Activated naive CD4-positive, alpha-beta T cell treated with Interleukin-2 at 50 U/mL for 16 hours (primary cell): ENCODE data around the gene NTHL1.

Source experiments
- DNase-seq: peaks from one replicate; pipeline ENCODE4 v3.0.0-alpha.2; 2020

NTHL1 gene

DNA sequence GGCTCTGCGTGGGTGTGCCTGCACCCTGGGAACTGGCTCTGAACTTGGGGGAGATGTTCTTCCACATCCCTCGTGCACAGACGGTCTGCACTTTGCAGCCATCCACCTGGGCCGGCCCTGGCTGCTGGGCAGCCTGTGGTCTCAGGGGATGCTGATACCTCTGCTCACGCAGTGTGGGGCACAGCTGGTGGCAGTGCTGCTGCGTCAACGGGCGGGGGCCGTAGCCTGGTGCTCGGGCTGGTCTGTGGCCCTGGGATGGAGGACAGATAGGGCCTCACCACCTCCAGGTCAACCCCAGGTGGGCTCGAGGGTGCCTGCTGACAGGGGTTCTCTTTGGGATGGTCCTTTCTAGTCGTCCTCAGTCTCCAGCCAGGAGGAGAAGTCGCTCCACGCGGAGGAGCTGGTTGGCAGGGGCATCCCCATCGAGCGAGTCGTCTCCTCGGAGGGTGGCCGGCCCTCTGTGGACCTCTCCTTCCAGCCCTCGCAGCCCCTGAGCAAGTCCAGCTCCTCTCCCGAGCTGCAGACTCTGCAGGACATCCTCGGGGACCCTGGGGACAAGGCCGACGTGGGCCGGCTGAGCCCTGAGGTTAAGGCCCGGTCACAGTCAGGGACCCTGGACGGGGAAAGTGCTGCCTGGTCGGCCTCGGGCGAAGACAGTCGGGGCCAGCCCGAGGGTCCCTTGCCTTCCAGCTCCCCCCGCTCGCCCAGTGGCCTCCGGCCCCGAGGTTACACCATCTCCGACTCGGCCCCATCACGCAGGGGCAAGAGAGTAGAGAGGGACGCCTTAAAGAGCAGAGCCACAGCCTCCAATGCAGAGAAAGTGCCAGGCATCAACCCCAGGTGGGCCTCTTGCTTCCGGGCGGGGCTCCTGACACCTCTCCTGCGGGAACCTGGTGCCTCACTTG is 36.5 kb upstream of the NTHL1 start:
- no peak for DNase-seq

GRCh38 chr16:2083409-2083808 is 35.8 kb upstream of the NTHL1 start:
- no peak for DNase-seq

DNA sequence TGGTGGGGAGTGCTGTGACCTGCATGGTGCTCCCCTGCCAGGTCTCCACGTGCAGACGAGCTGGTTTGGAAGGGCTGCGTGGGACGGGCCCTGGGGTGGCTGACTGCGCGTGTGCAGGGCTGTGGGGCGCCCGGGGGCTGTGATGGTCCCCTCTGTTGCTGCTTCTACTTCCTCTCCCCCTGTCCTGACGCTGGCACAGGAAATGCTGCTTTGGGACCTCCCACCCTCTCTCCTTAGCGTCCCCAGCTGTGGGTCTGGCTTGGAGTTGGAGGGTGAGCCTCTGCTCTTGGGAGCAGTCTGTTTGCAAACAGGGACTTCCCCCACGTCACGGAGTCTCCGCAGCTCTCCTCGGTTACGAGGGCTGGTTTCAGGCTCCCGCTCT is 35.3 kb upstream of the NTHL1 start:
- DNase-seq: no peak

- no peak for DNase-seq
Observed at GRCh38 chr16:2082171-2082982, 34.7 kb upstream of the NTHL1 start.

GRCh38 chr16:2081201-2082084 is 33.8 kb upstream of the NTHL1 start:
- no peak for DNase-seq

DNA sequence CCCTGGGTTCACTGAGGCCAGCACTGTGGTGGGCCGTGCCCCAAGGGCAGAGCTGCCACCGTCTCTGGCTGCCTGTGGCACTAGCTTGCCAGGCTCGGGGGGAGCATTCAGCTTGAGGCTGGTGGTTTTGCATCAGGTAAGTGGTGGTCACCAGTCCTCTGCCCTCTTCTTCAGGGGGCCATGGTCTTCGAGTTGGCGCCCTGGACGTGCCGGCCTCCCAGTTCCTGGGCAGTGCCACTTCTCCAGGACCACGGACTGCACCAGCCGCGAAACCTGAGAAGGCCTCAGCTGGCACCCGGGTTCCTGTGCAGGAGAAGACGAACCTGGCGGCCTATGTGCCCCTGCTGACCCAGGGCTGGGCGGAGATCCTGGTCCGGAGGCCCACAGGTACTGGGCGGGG is 32.4 kb upstream of the NTHL1 start:
- no peak for DNase-seq

DNA sequence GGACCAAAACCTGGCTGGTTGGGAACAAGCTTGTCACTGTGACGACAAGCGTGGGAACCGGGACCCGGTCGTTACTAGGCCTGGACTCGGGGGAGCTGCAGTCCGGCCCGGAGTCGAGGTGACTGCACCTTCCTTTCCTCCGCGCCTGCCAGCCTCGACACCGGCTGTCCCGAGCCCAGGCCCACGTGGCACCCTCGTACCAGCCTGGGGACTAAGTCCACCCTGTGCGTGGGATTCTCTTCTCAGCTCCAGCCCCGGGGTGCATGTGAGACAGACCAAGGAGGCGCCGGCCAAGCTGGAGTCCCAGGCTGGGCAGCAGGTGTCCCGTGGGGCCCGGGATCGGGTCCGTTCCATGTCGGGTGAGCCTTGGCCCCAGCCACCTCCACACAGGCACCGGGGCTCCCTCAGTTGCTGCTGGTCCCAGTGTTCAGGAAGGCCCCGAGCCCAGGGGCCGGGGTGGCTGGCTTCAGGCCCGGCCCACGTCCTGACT is 31.7 kb upstream of the NTHL1 start:
- DNase-seq: no peak

GRCh38 chr16:2078691-2079090 is 31.1 kb upstream of the NTHL1 start:
- no peak for DNase-seq

- DNase-seq: no peak
Observed at GRCh38 chr16:2078096-2078495, 30.5 kb upstream of the NTHL1 start.

DNA sequence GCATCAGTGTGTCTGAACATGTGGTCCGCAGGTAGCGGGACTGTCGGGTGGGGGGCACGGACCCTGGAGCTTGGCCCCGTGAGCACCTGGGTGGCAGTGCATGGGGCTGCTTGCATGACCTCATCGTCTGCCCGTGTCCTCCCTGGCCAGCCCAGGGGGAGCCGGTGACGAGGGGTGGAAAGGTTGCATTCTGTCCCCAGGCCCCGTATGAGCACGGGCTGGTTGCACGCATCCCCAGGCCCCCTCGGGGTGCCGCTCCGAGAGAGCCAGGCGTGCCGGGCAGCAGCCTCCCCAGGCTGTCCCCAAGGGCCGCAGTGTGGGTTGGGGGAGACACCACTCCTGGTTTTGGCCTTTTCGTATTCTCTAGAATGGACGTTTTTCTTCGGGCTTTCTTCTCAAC is 30.1 kb upstream of the NTHL1 start:
- no peak for DNase-seq

- no peak for DNase-seq
Observed at GRCh38 chr16:2077016-2077415, 29.4 kb upstream of the NTHL1 start.

- no peak for DNase-seq
Observed at GRCh38 chr16:2076072-2076865, 28.6 kb upstream of the NTHL1 start.

DNA sequence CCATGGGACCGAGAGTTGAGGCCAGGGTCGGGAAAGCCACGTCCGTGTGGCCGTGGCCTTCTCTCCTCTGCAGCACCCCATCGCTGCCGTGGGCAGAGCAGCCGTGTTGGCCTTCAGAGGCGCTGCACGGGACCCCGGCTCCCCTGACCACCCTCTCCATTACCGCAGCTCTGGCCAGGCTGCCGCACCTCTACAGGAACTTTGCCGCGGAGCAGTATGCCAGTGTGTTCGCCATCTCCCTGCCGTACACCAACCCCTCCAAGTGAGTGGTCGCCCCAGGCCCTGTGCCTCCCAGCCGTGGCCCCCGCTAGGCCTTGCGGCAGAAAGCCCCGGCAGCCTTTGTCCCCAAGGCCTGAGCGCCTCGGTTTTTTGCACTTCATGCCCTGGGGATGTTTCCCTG is 28.0 kb upstream of the NTHL1 start:
- DNase-seq: no peak

DNA sequence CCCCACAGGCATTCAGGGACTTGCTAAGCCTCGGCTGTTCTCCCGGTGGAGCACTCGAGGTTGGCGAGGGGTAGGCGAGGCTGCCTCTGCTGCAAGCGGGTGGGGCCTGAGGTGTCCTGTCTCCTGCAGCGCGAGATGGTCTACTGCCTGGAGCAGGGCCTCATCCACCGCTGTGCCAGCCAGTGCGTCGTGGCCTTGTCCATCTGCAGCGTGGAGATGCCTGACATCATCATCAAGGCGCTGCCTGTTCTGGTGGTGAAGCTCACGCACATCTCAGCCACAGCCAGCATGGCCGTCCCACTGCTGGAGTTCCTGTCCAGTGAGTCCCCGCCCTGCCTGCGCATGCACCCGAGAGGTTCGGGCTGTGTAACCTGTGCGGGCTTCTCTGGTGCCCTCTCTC is 26.4 kb upstream of the NTHL1 start:
- DNase-seq: no peak

DNA sequence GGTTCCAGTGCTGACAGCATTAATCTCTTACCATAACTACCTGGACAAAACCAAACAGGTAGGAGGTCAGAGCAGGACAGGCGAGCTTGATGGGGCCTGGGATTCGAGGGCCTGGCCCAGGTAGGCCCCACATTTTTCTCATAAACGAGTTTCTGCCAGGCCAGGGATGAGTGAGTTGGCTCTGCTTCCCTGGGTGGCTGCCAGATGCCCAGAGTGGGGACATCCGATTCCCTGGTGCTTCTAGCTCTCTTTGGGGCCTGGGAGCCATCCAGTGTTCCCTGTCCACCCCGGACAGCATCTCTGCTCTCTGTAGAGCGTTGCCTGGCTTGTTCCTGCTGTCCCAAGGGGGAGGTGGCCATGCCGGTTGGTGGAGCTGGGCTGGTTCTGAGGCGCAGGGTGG is 25.3 kb upstream of the NTHL1 start:
- no peak for DNase-seq

DNA sequence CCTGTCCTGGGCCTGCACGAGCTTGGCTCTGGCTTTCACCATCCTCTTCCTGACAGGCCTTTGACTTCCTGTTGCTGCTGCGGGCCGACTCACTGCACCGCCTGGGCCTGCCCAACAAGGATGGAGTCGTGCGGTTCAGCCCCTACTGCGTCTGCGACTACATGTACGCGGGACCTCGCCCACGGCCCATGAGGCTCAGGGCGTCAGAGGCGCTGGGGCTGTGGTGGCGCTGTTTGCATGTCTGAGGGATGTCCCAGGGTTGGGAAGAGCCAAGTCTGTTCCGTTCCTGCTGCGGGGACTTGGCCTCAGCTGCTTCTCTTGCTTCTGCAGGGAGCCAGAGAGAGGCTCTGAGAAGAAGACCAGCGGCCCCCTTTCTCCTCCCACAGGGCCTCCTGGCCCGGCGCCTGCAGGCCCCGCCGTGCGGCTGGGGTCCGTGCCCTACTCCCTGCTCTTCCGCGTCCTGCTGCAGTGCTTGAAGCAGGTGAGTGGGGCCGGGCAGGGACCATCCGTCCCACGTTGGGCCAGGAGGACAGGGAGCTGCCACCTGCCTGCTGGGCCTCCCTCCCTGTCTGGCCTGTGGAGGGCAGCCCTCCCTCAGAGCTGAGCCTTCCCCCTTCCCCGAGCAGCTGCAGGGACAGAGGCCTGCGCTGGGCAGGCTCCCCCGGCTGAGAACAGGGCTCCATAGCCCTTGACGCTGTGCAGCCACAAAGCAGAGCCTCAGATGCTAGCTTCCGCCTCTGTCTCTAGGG is 24.0 kb upstream of the NTHL1 start:
- DNase-seq: no peak

DNA sequence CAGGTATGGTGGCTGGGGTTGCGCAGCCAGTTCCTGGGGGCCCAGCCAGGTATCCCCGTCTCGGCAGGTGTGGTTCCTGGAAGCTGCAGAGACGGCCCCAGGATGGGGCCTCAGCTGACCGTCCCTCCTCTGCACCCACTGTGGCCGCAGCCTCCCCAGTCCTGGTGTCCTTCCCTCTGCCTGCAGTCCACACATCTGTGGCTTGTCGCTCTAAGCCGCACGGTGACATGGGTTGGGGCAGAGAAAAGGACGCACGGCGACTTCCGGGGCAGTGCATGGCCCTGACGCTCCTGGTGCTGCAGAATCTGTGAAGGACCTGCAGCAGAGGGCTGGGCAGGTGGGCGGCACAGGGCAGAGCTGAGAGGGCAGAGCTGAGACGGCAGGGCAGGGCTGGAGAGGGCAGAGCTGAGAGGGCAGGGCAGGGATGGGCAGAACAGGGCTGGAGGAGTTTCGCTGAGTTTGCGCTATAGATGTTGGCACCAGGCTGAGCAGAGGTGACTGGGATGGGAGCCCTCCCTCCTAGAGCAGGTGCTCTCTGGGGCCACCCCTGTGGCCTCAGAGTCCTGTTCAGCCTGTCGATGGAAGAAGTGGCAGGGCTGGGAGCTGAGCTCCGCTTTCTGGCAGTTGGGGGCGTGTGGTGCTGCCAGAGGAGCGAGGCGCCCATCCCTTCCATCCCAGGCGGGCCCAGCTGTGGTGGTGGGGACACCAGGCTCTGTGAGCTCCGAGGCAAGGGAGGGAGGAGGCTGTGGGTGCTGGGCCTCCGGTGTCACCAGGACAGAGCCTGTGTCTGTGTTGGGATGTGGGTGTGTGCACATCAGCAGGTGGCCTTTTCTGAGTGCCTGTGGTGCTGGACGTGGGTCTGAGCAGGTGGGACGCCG is 23.2 kb upstream of the NTHL1 start:
- DNase-seq: no peak

DNA sequence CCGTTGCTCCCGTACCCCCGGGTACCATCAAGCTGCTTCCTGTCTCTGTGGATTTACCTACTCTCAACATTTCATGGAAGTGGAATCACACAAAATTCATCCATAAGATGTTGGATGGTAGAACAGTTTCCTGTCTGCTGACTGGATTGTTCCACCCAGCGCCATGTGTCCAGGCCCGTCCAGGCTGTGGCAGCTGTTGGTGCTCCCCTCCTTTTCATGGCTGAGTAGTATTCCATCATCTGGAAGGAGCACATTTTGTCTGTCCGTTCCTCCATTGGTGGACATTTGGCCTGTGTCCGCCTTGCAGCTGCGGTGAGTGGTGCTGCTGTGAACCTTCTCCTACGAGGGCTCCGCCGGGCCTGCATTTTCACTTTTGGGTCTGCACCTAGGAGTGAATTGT is 18.5 kb upstream of the NTHL1 start:
- no peak for DNase-seq

GRCh38 chr16:2064368-2064945 is 16.8 kb upstream of the NTHL1 start:
- no peak for DNase-seq

DNA sequence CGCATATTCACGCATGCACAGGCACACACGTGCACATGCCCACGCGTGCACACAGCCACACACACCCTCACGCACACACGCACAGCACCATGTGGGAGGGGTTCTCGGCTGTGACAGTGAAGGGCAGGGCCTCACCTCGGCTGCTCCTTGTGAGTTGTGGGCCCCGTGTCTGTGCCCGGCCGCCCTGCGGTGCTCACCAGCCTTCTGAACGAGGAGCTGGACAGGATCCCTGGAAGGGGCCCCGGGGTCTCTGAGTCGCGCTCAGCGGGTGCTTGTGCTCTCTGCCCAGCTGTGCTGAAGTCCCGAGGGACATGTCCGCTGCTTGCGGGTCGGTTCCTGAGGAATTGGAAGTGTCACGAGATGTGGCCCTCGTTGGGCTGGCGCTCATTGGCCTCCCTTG is 16.2 kb upstream of the NTHL1 start:
- DNase-seq: no peak
